DND-41 (cell line): ENCODE measurements around the gene KLHL3.

Source experiments
- CTCF ChIP-seq: IDR thresholded peaks from 2 replicates; pipeline ENCODE4 v1.5.1; 2012; ENCODE audit warnings: borderline replicate concordance, low read length, moderate library complexity, mild to moderate bottlenecking; ENCODE audit not compliant: poor library complexity, severe bottlenecking; ENCODE audit errors: extremely low read depth
- EZH2 ChIP-seq: IDR thresholded peaks from 3 replicates; pipeline ENCODE4 v1.6.1; 2012; ENCODE audit warnings: borderline replicate concordance, low read depth, mild to moderate bottlenecking, moderate library complexity, low read length, inconsistent platforms; ENCODE audit not compliant: severe bottlenecking

GRCh38 chr5:137715456-137715855 lies 20.4 kb downstream of the KLHL3 start:
- TF ChIP-seq CTCF (no peak), EZH2 (no peak)
